HuH-7 (cell line): ENCODE data around the gene RBMS3.
"Not testable (repeated sequence)": the region's sequence is repeated elsewhere in the genome, so short reads cannot be mapped to it uniquely, and the experiment has no call there.

Experiments used
- DNase-seq: peaks from one replicate; pipeline ENCODE4 v3.0.0; 2011; ENCODE audit warnings: low spot score

Gene RBMS3

DNA sequence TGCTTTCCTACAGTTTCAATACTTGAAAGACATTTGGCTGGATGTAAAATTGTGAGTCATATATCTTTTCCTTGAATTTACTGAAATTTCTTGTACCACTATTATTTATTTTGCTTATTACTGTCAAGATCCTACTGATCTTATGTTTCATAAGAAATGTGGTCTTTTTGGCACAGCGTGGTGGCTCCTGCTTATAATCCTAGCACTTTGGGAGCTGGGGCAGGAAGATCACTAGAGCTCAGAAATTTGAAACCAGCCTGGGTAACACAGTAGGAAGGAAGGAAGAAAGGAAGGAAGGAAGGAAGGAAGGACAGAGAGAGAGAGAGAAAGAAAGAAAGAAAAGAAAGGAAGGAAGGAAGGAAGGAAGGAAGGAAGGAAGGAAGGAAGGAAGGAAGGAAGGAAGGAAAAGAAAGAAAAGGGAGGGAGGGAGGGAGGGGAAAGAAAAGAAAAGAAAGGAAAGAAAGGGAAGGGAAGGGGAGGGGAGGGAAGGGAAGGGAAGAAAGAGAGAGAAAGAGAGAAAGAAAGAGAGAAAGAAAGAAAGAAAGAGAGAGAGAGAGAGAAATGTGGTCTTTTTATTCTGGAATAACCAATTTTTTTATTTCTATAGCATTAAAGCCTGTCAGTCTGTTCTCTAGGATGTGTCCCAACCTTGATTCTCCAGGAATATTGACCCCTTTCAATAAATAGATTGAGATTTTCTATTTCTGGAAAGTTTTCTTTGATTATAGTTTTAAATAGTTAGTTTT lies 753.5 kb downstream of the RBMS3 start:
- DNase-seq = no peak

DNA sequence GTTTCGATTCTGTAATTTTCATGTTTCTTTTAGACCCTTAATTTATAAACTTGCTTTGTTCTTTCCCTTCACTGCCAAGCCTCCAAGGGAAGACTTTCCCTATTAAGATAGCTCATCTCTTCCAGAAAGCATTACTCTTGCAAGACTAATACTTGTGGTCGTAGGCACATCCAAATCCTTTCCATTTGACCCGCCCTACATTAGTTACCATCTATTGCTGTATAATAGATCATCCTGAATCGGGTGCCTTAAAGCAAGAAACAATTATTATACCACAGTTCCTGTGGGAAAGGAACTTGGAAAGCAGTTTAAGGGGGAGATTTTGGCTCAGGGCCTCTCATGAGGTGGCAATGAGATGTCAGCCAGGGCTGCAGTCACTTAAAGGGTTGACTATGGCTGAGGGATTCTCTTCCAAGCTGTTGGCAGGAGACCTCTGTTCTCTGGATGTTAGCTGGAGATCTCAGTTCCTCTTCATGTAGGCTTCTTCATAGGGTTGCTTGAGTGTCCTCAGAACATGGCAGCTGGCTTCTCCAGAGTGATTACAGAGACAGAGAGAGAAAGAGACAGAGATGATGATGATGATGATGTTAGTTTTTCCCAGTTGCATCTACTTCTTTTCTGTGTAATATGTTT lies 755.2 kb downstream of the RBMS3 start:
- DNase-seq = no peak

DNA sequence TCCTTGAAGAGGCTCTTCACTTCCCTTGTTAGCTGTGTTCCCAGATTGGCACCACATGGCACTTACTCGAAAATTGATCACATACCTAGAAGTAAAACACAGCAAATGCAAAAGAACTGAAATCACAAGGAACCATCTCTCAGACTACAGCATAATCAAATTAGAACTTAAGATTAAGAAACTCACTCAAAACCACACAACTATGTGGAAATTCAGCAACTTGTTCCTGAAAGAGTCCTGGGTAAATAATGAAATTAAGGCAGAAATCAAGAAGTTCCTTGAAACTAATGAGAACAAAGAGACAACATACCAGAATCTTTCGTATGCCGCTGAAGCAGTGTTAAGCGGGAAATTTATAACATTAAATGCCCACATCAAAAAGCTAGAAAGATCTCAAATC lies 759.3 kb downstream of the RBMS3 start:
- no peak for DNase-seq

DNA sequence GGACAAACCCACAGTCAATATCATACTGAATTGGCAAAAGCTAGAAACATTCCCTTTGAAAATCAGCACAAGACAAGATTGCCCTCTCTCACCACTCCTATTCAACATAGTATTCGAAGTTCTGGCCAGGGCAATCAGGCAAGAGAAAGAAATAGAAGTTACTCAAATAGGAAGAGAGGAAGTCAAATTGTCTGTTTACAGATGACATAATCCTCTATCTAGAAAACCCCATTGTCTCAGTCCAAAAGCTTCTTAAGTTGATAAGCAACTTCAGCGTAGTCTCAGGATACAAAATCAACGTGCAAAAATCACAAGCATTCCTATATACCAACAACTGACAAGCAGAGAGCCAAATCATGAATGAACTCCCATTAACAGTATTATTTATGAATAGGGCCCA lies 760.6 kb downstream of the RBMS3 start:
- DNase-seq = not testable (repeated sequence)

DNA sequence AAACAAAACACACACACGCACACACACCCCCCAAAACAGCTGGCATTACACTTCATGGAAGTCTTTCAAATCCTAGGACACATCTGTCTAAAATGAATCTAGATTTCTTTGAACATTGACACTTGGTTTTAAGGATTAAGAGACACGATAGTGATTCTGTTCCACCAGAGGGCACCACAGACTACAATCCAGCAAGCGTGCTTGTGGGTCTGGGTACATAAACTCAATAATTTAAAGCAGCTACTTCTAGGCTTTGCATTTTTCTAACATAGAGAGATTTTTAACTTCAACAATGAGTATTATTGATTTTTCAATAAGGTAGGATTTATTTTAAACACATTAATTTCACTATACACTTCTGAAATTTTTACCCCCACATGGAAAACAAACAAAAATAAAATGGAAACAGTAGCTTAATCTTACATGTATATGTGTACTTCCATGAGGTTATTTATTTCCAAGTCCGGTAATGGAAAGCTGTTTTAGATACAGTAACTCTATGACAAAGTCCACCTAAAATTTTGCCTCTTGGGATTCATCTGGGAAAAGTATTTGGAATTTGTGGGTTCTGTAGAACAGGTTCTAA lies 761.5 kb downstream of the RBMS3 start:
- peak; percentile 57 for DNase-seq

DNA sequence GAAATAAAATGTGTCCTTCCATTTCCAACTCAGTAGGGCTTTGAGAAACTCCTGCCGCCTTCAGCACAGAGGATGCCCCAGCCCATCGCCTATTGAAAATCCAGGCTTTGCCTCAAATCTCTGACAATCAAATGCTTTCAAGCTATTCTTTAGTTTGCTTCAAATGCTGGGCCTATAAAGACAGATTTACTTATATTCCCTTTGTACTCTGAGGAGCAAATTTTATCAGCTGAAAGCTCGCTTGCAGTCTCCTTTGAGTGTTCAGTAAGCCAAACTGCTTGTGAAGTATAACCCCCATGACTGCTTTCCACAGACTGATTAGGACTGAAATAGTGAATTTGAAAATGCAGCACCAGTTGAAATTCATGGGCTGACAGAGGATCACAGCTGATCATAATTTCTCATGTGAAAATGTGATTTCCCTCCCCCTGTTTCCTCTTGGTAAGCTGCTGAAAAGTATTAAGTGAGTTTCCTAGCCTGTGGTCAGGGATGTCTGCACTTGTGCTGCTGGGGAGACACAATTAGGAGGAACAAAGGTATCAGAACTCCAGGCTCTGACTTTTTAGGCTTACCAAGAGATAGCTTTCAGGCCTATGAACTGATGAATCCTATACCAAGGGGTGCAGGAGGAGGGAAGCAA lies 762.2 kb downstream of the RBMS3 start:
- DNase-seq = no peak

DNA sequence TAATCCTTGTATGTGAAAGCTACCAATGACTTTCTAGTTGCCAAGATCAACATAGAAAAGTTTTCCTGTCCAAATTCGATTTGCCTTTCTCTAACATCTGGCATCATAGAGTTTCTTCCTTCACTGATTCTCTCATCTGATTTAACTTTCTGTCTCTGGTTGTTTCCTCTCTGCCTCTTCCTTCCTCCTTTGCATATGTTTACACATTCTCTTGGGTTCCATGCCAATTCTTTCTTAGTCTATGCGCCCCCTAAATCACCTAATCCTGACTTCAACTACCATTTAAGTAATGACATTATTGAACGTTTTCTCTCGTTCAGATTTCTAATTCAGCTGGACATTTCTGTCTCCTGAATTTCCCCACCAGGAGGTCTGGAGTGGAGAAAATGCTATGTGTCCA lies 763.6 kb downstream of the RBMS3 start:
- DNase-seq = no peak

DNA sequence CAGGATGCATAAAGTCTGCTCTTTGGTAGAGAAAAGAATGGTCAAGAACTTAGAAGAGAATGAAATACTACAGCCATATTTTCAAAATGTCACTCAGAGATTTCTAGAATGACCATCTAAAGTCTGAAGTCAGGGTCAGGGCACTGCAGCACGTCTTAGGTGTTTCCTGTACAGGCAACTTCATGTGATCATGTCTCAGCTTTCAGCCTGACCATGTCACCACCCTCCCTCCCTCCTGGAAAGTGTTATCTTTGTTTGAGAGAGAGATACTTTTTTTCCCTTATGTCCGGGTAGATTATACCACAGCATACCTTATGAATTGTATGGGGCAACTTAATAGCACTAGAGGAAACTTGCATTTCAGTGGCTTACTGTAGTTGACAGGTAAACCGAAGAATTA lies 767.6 kb downstream of the RBMS3 start:
- no peak for DNase-seq

DNA sequence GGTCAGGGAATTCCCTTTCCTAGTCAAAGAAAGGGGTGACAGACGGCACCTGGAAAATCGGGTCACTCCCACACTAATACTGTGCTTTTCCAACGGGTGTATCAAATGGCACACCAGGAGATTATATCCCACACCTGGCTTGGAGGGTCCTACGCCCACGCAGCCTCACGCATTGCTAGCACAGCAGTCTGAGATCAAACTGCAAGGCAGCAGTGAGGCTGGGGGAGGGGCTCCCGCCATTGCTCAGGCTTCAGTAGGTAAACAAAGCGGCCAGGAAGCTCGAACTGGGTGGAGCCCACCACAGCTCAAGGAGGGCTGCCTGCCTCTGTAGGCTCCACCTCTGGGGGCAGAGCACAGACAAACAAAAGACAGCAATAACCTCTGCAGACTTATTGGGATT lies 769.2 kb downstream of the RBMS3 start:
- not testable (repeated sequence) for DNase-seq

DNA sequence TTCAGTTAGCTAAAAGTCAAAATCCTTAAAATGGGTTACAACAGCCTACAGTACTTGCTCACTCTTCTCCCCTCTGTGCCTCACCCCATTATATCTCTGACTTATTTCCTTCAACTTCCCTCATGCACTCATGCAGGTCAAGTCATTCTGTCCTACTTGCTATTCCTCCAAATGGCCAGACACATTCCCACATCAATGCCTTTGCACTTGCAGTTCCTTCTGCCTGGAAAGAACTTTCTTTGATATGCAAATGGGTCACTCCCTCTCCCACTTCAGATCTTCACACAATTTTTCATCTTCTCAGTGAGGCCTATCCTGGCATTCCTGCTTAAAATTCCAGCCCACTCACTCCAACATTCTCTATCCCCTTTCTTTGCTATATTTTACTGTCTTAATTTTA lies 778.4 kb downstream of the RBMS3 start:
- no peak for DNase-seq
